Trophoblast cell (in vitro differentiated cells and primary cell): ENCODE data around the gene MORC2.

ENCODE experiments used
- DNase-seq, 2 donors: peaks; one replicate each; pipeline ENCODE4 v3.0.0-alpha.2; 2016
- H2AFZ ChIP-seq: 2 replicates; pipeline ENCODE4 v1.6.1; 2013; ENCODE audit warnings: low read length, moderate library complexity, mild to moderate bottlenecking; ENCODE audit not compliant: insufficient read depth, poor library complexity
- H2AK5ac ChIP-seq: 2 replicates; pipeline ENCODE4 v1.6.1; 2013; ENCODE audit warnings: mild to moderate bottlenecking, low read length
- H2BK120ac ChIP-seq: 2 replicates; pipeline ENCODE4 v1.6.1; 2013; ENCODE audit warnings: low read length, mild to moderate bottlenecking, moderate library complexity; ENCODE audit not compliant: insufficient read depth, poor library complexity
- H2BK12ac ChIP-seq: 2 replicates; pipeline ENCODE4 v1.6.1; 2013; ENCODE audit warnings: mild to moderate bottlenecking, low read length, moderate library complexity
- H2BK5ac ChIP-seq: 2 replicates; pipeline ENCODE4 v1.6.1; 2013; ENCODE audit warnings: low read length, low read depth, moderate library complexity, mild to moderate bottlenecking; ENCODE audit not compliant: poor library complexity
- H3K14ac ChIP-seq: 2 replicates; pipeline ENCODE4 v1.6.1; 2013; ENCODE audit warnings: mild to moderate bottlenecking, low read length
- H3K18ac ChIP-seq: 2 replicates; pipeline ENCODE4 v1.6.1; 2013; ENCODE audit warnings: mild to moderate bottlenecking, low read length
- H3K23ac ChIP-seq: 2 replicates; pipeline ENCODE4 v1.6.1; 2013; ENCODE audit warnings: low read length
- H3K27ac ChIP-seq: 2 replicates; pipeline ENCODE4 v1.5.1; 2013; ENCODE audit warnings: low read depth, mild to moderate bottlenecking, inconsistent platforms, low read length, moderate library complexity
- H3K27me3 ChIP-seq: 2 replicates; pipeline ENCODE4 v1.6.1; 2013; ENCODE audit warnings: inconsistent platforms, mild to moderate bottlenecking, low read length, moderate library complexity; ENCODE audit not compliant: insufficient read depth
- H3K36me3 ChIP-seq, 2 experiments: 1 replicate in 1 of 2; 2 replicates in 1 of 2; pipeline ENCODE4 v1.6.1; 2013; ENCODE audit warnings: low read length in 2 of 2, mild to moderate bottlenecking in 2 of 2, moderate library complexity in 1 of 2; ENCODE audit not compliant: insufficient read depth in 2 of 2, control insufficient read depth in 1 of 2
- H3K4ac ChIP-seq: 2 replicates; pipeline ENCODE4 v1.6.1; 2013; ENCODE audit warnings: low read depth, mild to moderate bottlenecking, low read length, moderate library complexity
- H3K4me1 ChIP-seq, 2 experiments: 1 replicate in 1 of 2; 2 replicates in 1 of 2; pipeline ENCODE4 v1.6.1; 2013; ENCODE audit warnings: low read length in 2 of 2, mild to moderate bottlenecking in 2 of 2, moderate library complexity in 1 of 2; ENCODE audit not compliant: insufficient read depth in 2 of 2, control insufficient read depth in 1 of 2
- H3K4me2 ChIP-seq: 2 replicates; pipeline ENCODE4 v1.6.1; 2013; ENCODE audit warnings: inconsistent platforms, mild to moderate bottlenecking, low read length, moderate library complexity
- H3K4me3 ChIP-seq: 2 replicates; pipeline ENCODE4 v1.5.1; 2013; ENCODE audit warnings: mild to moderate bottlenecking, low read depth, low read length, inconsistent platforms
- H3K79me1 ChIP-seq: one replicate; pipeline ENCODE4 v1.6.1; 2013; ENCODE audit warnings: low read length
- H3K79me2 ChIP-seq: 2 replicates; pipeline ENCODE4 v1.6.1; 2013; ENCODE audit warnings: low read length, mild to moderate bottlenecking; ENCODE audit not compliant: control insufficient read depth, insufficient read depth, poor library complexity
- H3K9ac ChIP-seq: 2 replicates; pipeline ENCODE4 v1.6.1; 2013; ENCODE audit warnings: mild to moderate bottlenecking, low read length
- H3K9me3 ChIP-seq: 2 replicates; pipeline ENCODE4 v1.6.1; 2013; ENCODE audit warnings: low read depth, mild to moderate bottlenecking, control low read depth, inconsistent platforms, low read length; ENCODE audit not compliant: insufficient read depth
- H4K12ac ChIP-seq: 2 replicates; pipeline ENCODE4 v1.6.1; 2013; ENCODE audit warnings: low read depth, mild to moderate bottlenecking, low read length, moderate library complexity
- H4K8ac ChIP-seq: 2 replicates; pipeline ENCODE4 v1.6.1; 2013; ENCODE audit warnings: low read depth, mild to moderate bottlenecking, low read length, moderate library complexity
- H4K91ac ChIP-seq: one replicate; pipeline ENCODE4 v1.6.1; 2013; ENCODE audit warnings: low read depth, mild to moderate bottlenecking, low read length, moderate library complexity
- WGBS: extraction: QIAGEN DNeasy Blood & Tissue Kit; methylation state at CpG from one replicate; pipeline ENCODE4 v1.1.7; 2013; ENCODE audit warnings: missing lambda C conversion rate; ENCODE audit not compliant: insufficient read length, insufficient coverage; ENCODE audit errors: extremely low coverage; 5-methylcytosine and 5-hydroxymethylcytosine counted together

Gene MORC2

GRCh38 chr22:30940685-30941362 is 27.8 kb downstream of the MORC2 start:
- no CpG with 5 or more reads among the region's 7 CpGs for WGBS
- Histone ChIP-seq H3K4me2 (no peak overlapping the region), H3K79me1 (no peaks in the 10 kb centered on the region), H2AFZ (no peak overlapping the region), H3K79me2 (no peaks in the 10 kb centered on the region), H3K4ac (no peak overlapping the region), H3K9me3 (no peaks in the 10 kb centered on the region), H3K4me3 (no peak overlapping the region), H3K18ac (no peak overlapping the region), H3K36me3 (peaks cover 74 to 81% of the 10 kb centered on the region in 2 experiments), H3K4me1 (no peaks in the 10 kb centered on the region), H3K27ac (no peak overlapping the region), H3K14ac (no peak overlapping the region), H3K23ac (no peak overlapping the region), H4K8ac (no peak overlapping the region), H3K27me3 (no peaks in the 10 kb centered on the region), H3K9ac (peak overlapping the region; percentile 31), H4K91ac (no peak overlapping the region), H4K12ac (no peak overlapping the region), H2AK5ac (no peak overlapping the region), H2BK5ac (no peak overlapping the region), H2BK120ac (no peak overlapping the region), H2BK12ac (no peak overlapping the region)
- no peak for DNase-seq

- Histone ChIP-seq H2AK5ac (no peak overlapping the region), H4K12ac (no peak overlapping the region), H3K27ac (no peak overlapping the region), H3K9ac (no peak overlapping the region), H4K8ac (no peak overlapping the region), H3K4me1 (no peaks in the 10 kb centered on the region), H3K79me2 (no peaks in the 10 kb centered on the region), H3K27me3 (no peaks in the 10 kb centered on the region), H3K18ac (no peak overlapping the region), H4K91ac (no peak overlapping the region), H3K79me1 (no peaks in the 10 kb centered on the region), H2BK5ac (no peak overlapping the region), H3K14ac (no peak overlapping the region), H3K23ac (no peak overlapping the region), H2AFZ (no peak overlapping the region), H3K9me3 (no peaks in the 10 kb centered on the region), H3K4me2 (no peak overlapping the region), H2BK120ac (no peak overlapping the region), H3K4ac (no peak overlapping the region), H2BK12ac (no peak overlapping the region), H3K4me3 (no peak overlapping the region), H3K36me3 (peaks cover 72 to 77% of the 10 kb centered on the region in 2 experiments)
- DNase-seq, result no peak
- no CpG with 5 or more reads among the region's 8 CpGs for WGBS
Measured at GRCh38 chr22:30934053-30934452, 34.5 kb downstream of the MORC2 start.

GRCh38 chr22:30933457-30933856 is 35.1 kb downstream of the MORC2 start:
- Histone ChIP-seq H3K9me3 (no peaks in the 10 kb centered on the region), H3K79me1 (no peaks in the 10 kb centered on the region), H2BK120ac (no peak overlapping the region), H3K18ac (no peak overlapping the region), H3K79me2 (no peaks in the 10 kb centered on the region), H3K4me2 (no peak overlapping the region), H2AFZ (no peak overlapping the region), H3K4ac (no peak overlapping the region), H2BK12ac (no peak overlapping the region), H3K36me3 (peaks cover 69 to 76% of the 10 kb centered on the region in 2 experiments), H3K27me3 (no peaks in the 10 kb centered on the region), H4K91ac (no peak overlapping the region), H3K27ac (no peak overlapping the region), H3K4me3 (no peak overlapping the region), H3K14ac (no peak overlapping the region), H3K9ac (no peak overlapping the region), H3K23ac (no peak overlapping the region), H2AK5ac (no peak overlapping the region), H2BK5ac (no peak overlapping the region), H4K12ac (no peak overlapping the region), H4K8ac (no peak overlapping the region), H3K4me1 (no peaks in the 10 kb centered on the region)
- no peak for DNase-seq
- no CpG with 5 or more reads among the region's 7 CpGs for WGBS

- Histone ChIP-seq H2BK120ac (no peak overlapping the region), H4K8ac (no peak overlapping the region), H2BK5ac (no peak overlapping the region), H2BK12ac (no peak overlapping the region), H4K91ac (no peak overlapping the region), H3K4me1 (no peaks in the 10 kb centered on the region), H3K18ac (no peak overlapping the region), H3K4me3 (no peak overlapping the region), H3K4ac (no peak overlapping the region), H3K9me3 (no peaks in the 10 kb centered on the region), H2AK5ac (no peak overlapping the region), H3K27me3 (no peaks in the 10 kb centered on the region), H3K4me2 (no peak overlapping the region), H3K23ac (no peak overlapping the region), H2AFZ (no peak overlapping the region), H3K9ac (no peak overlapping the region), H4K12ac (no peak overlapping the region), H3K14ac (no peak overlapping the region), H3K79me2 (no peaks in the 10 kb centered on the region), H3K36me3 (peaks cover 73 to 80% of the 10 kb centered on the region in 2 experiments), H3K27ac (no peak overlapping the region), H3K79me1 (no peaks in the 10 kb centered on the region)
- no CpG with 5 or more reads among the region's 16 CpGs for WGBS
- no peak for DNase-seq
Measured at GRCh38 chr22:30932661-30933060, 35.9 kb downstream of the MORC2 start.
